HuH-7.5 (cell line): ENCODE measurements around the gene BAZ2B.
A peak's percentile ranks its signal among the peaks of the same experiment; 100 is the strongest.
"Not testable (repeated sequence)": the region's sequence is repeated elsewhere in the genome, so short reads cannot be mapped to it uniquely, and the experiment has no call there.

ENCODE experiments used
- DNase-seq: peaks from one replicate; pipeline ENCODE4 v3.0.0; 2011; ENCODE audit warnings: low spot score

Gene BAZ2B

DNA sequence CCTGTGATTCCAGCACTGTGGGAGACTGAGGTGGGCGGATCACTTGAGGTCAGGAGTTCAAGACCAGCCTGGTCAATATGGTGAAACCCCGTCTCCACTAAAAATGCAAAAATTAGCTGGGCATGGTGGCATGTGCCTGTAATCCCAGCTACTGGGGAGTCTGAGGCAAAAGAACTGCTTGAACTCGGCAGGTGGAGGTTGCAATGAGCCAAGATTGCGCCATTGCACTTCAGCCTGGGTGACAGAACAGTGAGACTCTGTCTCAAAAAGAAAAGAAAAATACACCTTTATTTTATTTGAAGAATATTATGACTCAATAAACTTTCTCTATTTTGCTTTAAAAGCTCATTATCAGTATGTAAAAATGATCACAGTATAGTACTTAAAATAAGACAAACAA is 81.1 kb downstream of the BAZ2B start:
- not testable (repeated sequence) for DNase-seq

DNA sequence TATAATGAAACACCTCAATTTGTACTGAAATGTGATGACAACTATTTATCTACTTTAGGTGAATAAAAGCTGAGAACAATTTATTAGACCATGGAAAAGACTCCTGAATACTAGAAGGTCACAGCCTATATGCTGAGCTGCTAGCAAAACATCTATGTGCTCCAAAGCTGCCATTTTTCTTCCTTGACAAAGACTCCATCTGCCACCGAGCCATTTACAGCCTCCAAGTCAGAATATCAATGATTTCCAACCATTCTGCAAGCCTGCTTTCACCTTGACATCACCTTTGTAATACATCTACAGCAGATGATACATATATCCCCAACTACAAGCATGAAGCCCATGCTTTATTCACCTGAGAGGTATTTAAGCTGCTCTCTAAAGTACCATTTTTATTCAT is 84.9 kb downstream of the BAZ2B start:
- no peak for DNase-seq

DNA sequence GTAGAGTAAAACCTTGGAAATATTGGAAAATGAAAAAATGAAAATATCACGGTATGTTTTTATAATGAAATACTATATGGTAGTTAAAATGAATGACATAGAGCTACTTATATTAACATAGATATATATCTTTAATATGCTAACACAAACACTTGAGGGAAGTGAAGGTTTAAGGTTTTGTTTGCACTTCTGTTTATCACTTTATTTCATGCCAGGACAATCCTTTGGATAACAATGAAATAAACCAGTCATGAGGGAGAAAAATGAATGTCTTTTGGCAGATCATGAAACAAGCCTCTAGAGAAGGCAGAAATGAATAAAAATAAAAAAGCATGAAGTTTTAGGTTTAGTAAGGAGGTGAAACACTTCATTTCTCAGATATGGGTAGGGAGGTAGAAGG is 89.9 kb downstream of the BAZ2B start:
- DNase-seq = no peak

DNA sequence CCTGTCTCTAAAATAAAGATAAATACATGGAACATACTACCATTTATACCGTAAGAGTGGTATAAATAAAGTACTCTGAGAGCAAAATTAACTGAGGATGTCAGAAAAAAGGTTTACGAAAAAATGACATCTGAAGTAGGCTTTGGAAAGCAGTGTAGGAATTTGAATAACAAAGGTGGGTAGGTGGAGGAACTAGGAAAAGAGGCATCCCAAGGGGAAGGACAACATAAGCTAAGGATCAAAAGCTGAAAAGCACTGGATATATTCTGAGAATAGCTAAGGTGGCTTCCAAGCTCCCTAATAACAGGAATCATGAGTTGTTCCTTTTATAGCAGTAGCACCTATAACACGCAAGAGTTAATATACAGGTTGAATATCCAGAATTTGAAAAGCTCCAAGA is 91.3 kb downstream of the BAZ2B start:
- DNase-seq = no peak

DNA sequence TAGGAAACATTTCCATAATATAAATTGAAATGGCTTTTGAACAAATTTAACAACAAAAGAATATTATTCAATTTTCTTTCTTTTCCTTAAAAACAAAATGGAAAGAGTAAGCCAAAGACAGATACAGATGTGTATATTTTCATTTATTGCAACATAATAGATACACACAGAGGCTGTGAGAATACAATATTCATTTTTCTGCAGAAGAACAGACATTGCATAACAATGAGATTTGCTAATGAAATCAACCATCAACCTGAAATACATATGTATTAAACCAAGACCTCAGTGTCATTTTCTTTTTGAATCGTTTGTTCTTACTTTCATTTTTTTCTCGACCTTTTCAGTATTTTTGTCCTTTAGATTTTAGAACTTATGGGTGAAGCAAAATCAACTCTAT is 95.1 kb downstream of the BAZ2B start:
- no peak for DNase-seq

DNA sequence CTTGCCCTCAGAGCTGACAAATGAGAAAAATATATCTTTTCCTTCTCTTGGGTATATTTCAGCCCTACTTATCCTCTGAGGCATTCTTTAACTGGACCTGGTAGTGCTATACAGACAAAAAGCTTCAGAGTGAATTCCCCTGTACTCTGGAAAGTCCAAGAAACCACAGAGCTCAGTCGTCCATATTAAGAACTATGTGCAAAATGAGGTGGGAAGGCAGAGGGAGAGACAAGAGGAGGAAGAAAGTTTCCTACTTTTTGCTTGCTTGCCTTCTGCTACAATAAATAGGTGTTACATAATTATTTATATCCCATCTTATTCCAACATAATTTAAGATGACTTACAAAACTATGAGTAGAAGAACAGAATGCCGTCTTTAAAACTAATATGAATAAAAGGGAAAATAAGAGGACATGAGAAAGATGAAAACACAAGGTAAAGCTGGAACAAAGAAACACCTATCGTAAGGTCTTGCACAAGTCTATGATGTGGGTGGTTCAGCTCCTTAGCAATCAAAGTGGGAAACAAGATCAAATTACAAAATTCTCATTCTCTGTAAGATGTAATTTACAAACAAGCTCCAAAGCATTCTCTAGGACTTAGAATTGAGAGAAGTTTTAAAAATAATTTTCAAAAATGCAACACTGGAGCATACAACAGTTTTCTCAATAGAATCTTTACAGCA is 97.9 kb downstream of the BAZ2B start:
- no peak for DNase-seq

DNA sequence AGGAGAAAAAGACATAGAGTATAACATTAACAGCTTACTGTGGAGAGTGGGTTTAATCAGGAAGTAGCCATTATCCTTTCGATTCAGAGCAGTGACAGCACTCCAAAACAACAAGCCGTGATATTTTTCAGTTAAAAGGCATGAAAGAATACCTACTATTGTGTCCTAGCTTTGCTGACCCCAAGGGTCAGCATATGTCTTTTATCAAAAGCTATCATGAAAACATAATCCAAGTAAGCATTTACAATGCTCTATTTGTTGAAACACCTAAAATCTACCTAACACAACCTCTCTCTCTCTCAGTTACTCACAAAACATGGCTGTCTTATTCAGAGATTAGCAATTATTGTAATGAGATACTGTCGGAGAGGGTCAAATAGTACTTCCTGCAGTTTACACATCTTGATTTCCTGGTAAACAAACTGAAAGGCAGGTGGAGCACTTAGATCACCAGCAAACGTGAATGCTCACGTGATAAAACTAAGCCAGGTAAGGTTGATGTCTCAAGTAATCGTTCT is 100.0 kb downstream of the BAZ2B start:
- peak; percentile 22 for DNase-seq

DNA sequence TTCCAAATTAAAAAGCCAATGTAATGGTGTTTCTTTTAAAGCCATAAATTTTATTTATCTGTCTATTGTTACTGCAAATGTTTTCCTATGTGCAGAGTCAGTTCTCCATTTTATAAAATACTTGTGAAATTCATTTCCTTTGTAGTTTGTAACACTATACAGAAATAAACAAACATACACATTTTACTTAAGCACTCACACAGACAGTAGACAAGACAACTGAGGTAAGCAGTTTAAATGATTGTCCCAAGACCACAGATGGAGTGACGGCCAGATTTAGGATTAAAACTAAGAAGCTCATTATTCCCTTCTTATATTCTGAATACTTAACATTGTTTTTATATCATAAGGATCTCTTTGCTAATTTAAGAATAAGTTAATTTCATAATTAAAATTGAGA is 100.9 kb downstream of the BAZ2B start:
- no peak for DNase-seq

DNA sequence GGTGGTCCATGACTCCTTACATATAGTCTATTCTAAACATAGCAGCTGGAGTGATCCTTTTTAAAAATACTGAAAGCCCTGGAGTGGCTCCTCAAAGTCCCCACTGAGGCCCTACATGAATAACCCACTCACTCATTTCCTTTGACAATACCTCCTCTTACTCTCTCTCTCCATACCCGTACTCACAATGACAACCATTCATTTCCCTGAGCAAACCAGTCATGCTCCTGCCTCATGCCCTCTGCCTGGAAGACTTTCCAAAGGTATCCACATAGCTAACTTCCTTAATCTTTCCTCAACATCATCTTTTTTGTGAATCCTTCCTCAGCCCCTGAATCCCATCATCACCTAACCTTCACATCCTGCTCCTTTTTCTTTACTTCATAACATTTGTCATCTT is 102.6 kb downstream of the BAZ2B start:
- DNase-seq = no peak

DNA sequence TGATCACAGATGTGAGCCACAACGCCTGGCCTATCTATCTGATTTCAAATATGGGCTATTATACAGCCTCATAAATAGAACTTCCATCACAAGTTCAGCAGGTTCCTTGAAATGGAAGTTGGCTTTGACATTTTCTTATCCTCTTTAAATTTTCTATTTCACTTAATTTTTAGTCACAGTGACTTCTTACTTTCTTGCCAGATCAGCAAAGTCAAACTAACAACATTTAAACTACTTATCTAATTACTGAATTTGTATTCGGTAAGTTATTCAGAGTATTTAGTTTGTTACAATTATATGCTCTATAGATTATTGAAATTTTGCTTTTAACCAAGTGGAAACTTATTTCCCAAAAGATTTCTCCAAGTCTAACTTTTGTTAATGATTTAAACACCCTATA is 108.2 kb downstream of the BAZ2B start:
- DNase-seq = no peak

DNA sequence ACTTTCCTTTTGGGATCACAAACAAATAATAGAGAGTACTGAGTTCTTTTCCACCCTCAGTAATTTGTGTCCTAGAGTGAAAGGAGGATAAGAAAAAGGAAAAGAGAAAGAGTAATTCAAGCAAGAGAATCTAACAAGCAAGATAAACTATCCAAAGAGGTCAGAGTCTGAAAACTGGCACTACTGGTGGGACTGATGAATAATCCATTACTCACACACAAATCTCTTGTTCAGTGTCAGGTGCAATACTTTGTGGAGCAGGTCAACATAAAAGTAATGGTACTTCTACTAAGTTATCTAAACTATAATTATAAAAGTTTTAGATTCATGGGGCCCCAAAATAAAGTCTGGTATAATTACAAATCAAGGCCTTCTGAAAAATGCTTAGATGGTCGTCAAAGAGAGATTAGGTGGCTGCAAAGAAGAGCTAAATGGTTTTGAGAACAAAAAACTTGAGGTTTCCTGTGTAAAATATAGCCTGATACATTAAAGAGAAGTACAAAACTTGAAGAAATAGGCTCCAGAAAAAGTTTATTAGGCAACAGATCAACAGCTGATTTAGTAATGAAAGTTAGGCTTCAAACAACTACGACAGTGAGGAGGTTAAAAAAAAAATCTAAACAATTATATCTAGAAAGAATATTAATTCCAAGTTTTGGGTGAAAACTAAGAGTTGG is 109.4 kb downstream of the BAZ2B start:
- DNase-seq = no peak

DNA sequence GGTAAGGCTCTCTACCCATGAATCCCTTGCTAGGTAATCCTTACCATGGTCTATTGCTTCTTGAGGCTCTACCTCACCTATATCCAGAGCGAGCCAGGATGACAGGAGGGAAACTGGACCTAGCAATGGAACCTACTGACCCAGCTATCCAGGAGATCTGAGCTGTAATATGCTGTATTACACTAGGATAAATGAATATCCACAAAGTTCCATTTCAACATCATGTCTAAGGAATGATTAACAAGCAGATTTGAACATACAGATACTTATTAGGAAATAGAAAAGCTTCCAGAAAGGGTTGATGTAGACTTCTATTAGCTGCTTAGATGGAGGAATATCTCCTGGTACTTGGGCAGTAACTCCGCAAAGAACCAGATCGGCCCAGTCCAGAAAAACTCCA is 110.1 kb downstream of the BAZ2B start:
- no peak for DNase-seq

DNA sequence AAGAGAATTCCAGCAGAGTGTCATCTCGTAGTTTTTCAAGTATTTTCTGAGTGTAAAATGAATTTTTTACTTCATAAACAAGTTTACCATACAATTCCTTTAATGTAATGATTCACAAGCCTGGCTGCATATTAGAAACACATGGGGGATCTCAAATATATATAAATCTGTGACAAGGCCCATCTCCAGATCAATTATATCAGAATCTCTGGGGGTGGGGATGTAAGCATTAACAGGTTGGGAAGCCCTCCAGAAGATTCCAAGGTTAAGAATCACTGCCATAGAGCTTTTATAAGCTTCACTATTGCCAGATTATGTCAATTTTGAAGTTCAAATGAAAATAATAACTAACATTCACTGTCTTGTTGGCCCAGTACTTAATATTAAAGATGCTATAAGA is 111.2 kb downstream of the BAZ2B start:
- no peak for DNase-seq

DNA sequence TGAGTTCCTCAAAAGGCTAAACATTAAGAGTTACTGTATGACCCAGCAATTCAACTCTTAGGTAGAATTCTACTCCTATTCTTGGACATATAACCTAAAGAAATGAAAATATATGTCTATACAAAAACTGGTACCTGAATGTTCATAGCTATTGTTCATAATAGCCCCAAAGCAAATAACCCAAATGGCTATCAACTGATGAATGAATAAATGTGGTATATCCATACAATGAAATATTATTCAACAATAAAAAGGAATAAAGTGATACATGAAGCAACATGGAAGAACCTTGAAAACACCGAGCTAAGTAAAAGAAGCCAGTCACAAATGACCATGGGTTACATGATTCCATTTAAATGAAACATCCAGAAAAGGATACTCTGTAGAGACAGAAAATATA is 114.6 kb downstream of the BAZ2B start:
- no peak for DNase-seq

DNA sequence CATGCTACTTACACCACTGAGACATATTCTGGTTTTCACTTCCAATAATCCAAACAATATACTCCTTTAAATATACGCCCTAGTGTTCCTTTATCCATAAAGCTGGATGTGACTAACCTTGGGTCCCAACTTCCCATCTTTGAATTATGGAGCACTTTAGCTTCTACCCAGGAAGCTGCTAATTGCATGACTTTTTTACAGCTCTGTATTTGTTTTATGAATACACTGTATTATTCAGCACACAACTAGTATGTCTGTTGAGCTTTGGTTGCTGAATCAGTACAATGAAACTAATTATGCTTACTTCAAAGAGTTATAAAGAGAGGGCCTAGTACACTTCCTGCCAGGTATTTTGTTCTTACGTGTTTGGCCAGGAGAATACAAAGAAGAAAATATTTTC is 118.5 kb downstream of the BAZ2B start:
- no peak for DNase-seq

DNA sequence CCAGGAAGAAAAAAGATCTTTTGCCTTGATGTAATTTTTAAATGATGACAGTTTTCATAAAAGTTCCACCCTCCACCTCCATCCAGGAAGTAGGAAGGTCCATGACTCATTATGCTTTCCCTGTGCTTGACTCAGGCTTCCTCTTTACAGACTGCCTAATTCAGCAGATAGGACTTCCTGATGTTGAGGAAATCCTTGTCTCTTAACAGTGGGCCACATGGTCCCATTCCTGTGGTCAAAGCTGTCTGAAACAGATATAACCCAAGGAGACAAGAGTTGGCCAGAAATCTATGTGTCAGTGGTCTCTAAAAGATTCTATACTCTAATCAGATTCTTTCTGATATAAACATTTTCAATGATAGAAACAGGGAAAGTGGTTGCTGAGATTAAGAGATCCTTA is 119.1 kb downstream of the BAZ2B start:
- DNase-seq = peak; percentile 10

DNA sequence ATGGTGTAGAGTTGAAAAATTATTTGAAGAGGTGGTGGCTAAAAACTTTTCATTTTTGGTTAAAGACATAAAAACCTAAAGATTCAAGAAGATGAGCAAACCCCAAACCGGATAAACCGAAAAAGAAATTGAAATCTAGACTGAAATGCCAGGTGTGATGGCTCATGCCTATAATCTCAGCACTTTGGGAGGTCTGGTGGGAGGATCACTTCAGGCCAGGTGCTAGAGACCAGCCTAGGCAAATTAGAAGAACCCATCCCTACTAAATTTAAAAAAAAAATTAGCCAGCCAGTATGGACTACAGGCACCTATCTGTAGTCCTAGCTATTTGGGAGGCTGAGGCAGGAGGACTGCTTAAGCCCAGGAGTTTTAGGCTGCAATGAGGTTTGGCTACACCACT is 126.9 kb downstream of the BAZ2B start:
- DNase-seq = no peak

DNA sequence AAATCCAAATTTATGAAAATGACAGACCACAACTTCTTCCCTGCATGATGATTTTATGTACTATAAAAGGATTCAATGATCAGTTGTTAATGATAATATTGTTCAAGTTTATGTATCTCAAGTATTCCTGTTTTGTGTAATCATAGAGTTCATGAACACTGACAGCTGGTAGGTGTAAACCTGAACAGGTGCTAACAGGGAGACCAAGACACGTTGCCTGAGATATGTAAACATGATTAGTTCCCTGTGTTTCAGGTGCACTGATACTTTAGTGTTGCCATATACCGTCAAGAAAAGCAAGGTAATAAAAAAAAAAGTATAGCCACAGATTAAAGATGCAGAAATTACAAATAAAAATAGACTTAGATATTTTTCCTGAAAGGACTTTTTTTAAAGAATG is 131.8 kb downstream of the BAZ2B start:
- DNase-seq = no peak

DNA sequence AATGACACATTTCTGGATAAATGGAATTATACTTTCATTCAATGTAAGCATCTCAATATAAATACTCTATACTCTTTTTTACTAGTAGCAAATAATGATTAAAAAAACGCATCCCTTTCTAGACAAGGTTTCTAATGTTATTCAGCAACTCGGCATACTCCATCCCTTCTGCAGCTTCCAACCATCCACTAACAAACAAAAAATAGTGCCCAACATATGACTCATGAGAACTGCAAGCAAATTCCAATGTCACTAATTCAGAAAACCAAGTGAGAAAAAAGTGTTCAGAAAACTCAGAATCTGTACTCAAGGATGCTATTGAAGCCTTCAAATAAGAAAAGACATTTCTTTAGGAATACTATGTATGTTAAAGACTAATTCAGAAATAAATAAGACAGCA is 140.0 kb downstream of the BAZ2B start:
- no peak for DNase-seq

DNA sequence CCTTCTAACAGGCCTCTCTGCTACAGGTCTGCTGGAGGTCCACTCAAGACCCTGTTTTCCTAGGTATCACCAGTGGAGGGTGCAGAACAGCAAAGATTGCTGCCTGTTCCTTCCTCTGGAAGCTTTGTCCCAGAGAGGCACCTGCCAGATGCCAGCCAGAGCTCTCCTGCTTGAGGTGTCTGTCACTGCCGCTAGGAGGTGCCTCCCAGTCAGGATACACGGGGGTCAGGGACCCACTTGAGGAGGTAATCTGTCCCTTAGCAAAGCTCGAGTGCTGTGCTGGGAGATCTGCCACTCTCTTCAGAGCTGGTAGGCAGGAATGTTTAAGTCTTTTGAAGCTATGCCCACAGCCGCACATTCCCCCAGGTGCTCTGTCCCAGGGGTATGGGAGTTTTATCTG is 140.6 kb downstream of the BAZ2B start:
- no peak for DNase-seq

DNA sequence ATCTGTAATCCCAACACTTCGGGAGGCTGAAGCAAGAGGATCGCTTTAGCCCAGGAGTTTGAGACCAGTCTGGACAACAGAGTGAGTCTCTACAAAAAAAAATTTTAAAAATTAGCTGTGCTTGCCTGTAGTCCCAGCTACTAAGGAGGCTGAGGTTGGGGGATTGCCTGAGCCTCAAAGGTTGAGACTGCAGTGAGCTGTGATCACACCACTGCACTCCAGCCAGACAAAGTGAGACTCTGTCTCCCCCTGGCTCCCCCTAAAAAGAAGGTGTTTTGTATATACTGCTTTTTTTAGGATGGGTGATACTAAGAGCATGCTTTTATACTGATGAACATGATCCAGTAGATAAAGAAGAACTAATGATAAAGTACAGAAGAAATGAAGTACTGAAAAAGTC is 145.0 kb downstream of the BAZ2B start:
- DNase-seq = no peak

DNA sequence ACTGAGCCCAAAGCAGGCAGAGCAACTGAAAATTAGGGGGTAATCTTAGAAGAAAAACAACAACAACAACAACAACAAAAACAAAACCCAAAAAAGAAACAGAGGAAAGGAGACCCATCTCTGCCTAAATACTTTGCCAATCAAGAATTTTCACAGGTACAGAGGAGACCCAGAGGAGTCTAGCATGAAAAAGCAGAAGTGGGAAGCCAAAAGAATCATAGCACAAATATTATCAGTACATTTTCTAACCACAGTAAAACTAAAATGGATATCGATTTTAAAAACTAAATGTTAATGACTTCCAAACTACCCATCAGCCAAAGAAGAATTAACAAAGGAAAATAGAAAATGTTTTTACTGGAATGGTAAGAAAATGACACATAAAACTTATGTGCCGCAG is 148.1 kb downstream of the BAZ2B start:
- no peak for DNase-seq

DNA sequence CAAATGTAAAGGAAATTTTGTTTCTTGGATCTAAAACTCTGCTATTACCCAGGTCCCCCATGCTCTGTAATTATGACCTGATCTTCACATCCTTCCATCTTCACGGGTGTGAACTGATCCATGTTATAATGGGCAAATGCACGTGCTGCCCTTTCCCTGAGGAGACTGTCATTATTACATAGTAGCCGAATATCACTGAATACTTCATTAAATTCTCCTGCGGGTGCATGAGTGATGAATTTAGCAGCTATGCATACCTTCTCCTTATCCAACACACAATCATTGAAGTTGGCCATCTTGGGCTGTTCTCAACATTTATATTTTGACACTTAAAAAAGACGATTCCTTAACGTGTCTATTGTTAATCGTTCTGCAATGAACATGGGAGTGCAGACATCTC is 153.4 kb downstream of the BAZ2B start:
- no peak for DNase-seq

DNA sequence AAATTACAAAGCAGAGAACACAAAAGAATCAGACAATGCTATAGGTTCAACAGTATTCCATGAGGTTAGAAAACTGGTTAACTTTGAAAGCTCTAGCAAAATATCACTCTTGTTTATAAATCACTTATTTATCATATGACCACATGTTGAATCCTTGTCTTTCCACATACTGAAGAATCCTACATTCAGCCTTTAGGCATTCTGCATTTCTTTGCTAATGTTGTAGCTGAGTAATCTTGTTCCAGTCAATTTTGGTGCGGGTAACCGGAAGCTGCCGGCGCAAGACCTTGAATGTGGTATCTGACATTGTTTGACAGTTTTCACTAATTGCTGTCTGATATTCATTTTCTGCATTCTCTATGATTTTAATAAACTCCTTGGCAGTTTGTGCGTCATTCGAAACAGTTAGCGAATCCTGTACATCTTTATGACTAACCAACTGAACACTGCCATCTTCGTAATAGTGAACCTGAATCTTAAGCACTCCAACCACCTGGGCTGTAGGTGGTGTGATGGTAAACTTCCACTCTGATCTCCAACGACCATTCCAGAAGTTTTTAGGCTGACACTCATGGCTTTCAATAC is 154.1 kb downstream of the BAZ2B start:
- DNase-seq = no peak
